Muscle layer of duodenum (tissue), 2 donors: ENCODE measurements around the gene PLAC1.

ENCODE experiments used
- H3K27ac ChIP-seq: one replicate; pipeline ENCODE4 v1.7.0; 2013; ENCODE audit warnings: mild to moderate bottlenecking, low read length
- H3K27me3 ChIP-seq: one replicate; pipeline ENCODE4 v1.7.0; 2013; ENCODE audit warnings: low read depth, mild to moderate bottlenecking, control low read depth, low read length
- H3K36me3 ChIP-seq, 2 donors: one replicate each; pipeline ENCODE4 v1.7.0; 2013; ENCODE audit warnings: low read length in 2 of 2, control low read depth in 1 of 2, mild to moderate bottlenecking in 1 of 2; ENCODE audit not compliant: insufficient read depth in 2 of 2, control insufficient read depth in 1 of 2
- H3K4me1 ChIP-seq, 2 donors: one replicate each; pipeline ENCODE4 v1.7.0; 2013; ENCODE audit warnings: low read length in 2 of 2, mild to moderate bottlenecking in 2 of 2, control low read depth in 1 of 2, moderate library complexity in 1 of 2; ENCODE audit not compliant: insufficient read depth in 2 of 2, control insufficient read depth in 1 of 2
- H3K4me3 ChIP-seq, 2 donors: one replicate each; pipeline ENCODE4 v1.7.0; 2013; ENCODE audit warnings: low read length in 2 of 2, low read depth in 1 of 2, mild to moderate bottlenecking in 1 of 2
- H3K9me3 ChIP-seq, 2 donors: one replicate each; pipeline ENCODE4 v1.7.0; 2013; ENCODE audit warnings: low read length in 2 of 2, control low read depth in 1 of 2, mild to moderate bottlenecking in 1 of 2; ENCODE audit not compliant: control insufficient read depth in 1 of 2
- donor health status: healthy.

Gene PLAC1

DNA sequence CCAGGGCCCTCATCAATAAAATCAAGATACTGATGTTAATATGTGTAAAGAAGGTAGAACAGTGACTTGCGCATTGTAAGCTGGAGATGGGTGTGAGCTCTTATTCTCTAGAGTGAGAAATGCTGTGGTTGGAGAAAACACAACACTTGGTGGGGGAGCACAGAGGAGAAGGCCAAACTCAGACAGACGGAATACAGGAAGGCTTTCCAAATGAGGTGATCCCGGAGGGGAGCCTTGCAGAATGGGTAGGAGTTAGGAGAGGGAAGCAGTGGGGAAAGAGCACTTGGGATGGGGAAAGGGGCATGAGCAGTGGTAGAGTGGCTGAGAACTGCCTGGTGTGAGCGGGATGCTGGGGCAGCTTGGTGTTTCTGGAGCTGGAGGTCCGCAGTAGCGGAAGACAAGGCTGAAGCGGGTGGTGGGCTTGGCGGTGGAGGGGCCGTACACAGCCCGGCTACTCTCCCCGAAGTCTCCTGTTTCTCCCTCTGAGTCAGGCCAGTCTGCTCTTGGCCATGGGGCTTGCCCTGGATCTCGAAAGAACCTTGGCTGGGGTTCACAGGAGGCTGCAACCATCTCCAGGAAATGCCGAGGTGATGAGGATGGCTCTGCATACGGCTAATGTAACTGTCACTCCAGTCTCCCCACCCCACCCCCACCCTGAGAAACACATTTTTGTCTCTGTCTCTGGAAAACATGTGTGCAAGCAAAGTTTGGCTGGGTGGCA, 11.3 kb upstream of the PLAC1 start:
- H3K4me3 ChIP-seq, result no peak overlapping the region
- H3K27ac ChIP-seq, result no peak overlapping the region
- no peaks in the 10 kb centered on the region for H3K36me3 ChIP-seq
- H3K27me3 ChIP-seq, result no peaks in the 10 kb centered on the region
- no peaks in the 10 kb centered on the region for H3K9me3 ChIP-seq
- no peaks in the 10 kb centered on the region for H3K4me1 ChIP-seq

DNA sequence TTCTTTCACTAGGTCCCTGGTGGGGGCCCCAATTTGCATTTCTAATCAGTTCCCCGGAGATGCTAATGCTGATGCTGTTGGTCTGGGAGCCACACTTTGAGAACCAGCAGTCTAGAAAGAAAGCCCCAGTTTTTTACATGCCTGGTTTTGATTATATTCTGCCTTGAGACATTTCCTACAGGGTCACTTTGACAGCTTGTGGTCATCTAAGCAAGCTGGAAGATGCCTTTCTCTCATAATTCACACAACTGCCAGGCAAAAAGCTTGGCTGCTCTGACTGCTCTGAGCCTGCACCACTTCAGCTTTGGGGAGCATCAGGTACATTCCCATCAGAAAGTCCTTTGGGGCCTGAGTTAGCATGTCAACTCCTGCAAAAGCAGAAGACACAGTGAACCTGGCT, 5.9 kb upstream of the PLAC1 start:
- Histone ChIP-seq H3K27ac (no peak overlapping the region), H3K9me3 (no peaks in the 10 kb centered on the region), H3K4me3 (no peak overlapping the region), H3K36me3 (no peaks in the 10 kb centered on the region), H3K4me1 (no peaks in the 10 kb centered on the region), H3K27me3 (no peaks in the 10 kb centered on the region)

DNA sequence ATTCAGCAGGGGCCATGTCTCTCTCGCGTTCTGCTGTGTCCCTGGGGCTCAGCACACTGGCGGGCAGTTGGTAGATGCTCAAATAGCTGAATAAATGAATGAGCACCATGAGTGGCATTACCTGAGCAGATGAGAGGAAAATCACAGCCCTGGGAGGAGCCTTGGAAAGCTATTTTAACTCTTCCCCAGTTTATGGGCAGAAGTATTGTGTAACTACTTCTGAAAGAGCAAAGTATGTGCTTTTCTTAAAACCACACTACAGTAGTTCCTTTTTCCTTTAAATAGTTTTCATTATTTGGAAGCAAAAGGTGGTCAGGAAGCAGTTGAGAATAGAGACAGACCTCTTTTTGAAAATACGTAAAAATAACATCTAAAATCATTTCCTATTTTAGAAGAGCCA, 3.0 kb upstream of the PLAC1 start:
- H3K9me3 ChIP-seq, result no peaks in the 10 kb centered on the region
- no peaks in the 10 kb centered on the region for H3K36me3 ChIP-seq
- no peaks in the 10 kb centered on the region for H3K4me1 ChIP-seq
- no peak overlapping the region for H3K4me3 ChIP-seq
- H3K27me3 ChIP-seq, result no peaks in the 10 kb centered on the region
- H3K27ac ChIP-seq, result no peak overlapping the region

DNA sequence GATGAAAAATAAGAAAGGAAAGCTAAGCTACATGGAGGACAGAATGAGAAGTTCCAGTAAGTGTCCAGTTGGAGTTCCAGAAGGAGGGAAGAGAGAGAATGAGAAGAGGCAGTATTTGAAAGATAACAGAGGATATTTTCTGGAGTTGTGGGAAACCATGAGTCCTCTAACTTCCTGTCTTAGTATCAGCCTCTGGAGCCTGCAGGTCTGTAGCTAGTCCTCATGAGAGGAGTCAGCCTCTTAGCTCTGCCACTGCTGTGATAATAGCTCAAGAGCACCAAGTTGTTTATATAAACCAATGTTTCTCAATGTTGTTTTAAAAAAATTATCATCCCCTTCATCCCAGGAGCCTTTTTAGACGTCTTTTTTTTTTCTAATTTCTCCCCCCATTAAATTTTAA, 2.4 kb upstream of the PLAC1 start:
- no peaks in the 10 kb centered on the region for H3K27me3 ChIP-seq
- no peaks in the 10 kb centered on the region for H3K4me1 ChIP-seq
- H3K27ac ChIP-seq, result no peak overlapping the region
- H3K9me3 ChIP-seq, result no peaks in the 10 kb centered on the region
- no peak overlapping the region for H3K4me3 ChIP-seq
- no peaks in the 10 kb centered on the region for H3K36me3 ChIP-seq

DNA sequence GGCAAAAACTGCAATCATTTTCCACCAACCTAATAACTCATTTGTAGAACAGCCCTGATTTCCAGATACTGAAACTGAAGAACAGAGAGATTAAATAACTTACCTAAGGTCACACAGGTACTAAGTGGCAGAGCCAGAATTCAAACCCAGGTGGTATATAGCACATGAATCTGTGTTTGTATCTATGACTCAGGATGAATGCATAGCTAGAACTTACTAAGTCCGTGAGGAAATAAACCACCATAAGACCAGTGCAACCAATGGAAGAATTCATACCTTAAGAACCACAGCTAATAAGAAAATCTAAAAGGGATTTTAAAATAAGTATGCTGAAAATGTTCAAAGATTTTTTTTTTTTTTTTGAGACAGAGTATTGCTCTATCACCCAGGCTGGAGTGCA, 1.5 kb upstream of the PLAC1 start:
- no peaks in the 10 kb centered on the region for H3K4me1 ChIP-seq
- H3K36me3 ChIP-seq, result no peaks in the 10 kb centered on the region
- H3K27me3 ChIP-seq, result no peaks in the 10 kb centered on the region
- H3K27ac ChIP-seq, result no peak overlapping the region
- H3K4me3 ChIP-seq, result no peak overlapping the region
- H3K9me3 ChIP-seq, result no peaks in the 10 kb centered on the region

DNA sequence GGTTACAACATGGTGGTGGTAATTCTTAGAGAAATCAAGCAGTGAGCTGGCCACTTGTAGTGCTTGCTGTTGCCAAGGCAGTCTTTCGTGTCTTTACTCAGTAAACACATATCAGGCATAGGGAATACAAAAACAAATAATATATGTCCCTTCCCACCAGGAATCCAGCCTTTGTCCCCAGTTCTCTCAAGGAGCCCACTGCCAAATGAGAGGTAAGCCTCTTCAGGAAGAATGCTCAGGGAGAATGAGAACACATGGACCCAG, 421 bp upstream of the PLAC1 start:
- H3K4me3 ChIP-seq, result no peak overlapping the region
- no peaks in the 10 kb centered on the region for H3K27me3 ChIP-seq
- no peaks in the 10 kb centered on the region for H3K36me3 ChIP-seq
- no peaks in the 10 kb centered on the region for H3K4me1 ChIP-seq
- H3K27ac ChIP-seq, result no peak overlapping the region
- no peaks in the 10 kb centered on the region for H3K9me3 ChIP-seq

DNA sequence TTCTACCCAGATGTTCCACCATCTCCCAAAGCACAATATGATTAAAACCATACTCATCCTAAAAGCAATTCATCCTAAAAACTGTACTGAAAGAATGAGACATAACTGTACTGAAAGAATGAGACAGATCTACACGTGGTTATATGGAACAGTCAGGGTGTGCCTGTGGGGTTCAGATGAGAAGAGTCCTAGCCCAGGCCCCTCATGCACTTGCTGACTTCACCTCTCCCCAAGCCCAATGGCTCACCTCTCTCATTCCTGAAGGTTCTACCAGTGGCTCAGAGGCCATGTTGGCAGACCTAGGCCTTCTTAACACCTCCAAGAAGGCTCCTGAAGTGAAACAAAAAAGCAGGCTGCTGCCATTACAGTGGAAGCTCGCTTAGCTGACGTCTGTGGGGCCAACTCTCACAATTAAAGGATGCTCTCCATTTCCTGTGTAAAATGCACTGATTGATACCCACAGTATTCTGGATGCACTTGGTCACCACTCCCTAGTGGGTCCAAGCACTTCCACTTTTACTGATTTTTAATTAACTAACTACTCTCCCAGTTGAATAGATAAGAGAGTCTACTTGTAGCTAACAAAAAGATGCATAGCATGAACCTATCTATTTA, 3.8 kb downstream of the PLAC1 start:
- no peak overlapping the region for H3K4me3 ChIP-seq
- no peaks in the 10 kb centered on the region for H3K27me3 ChIP-seq
- H3K36me3 ChIP-seq, result no peaks in the 10 kb centered on the region
- H3K4me1 ChIP-seq, result no peaks in the 10 kb centered on the region
- no peaks in the 10 kb centered on the region for H3K9me3 ChIP-seq
- H3K27ac ChIP-seq, result no peak overlapping the region

DNA sequence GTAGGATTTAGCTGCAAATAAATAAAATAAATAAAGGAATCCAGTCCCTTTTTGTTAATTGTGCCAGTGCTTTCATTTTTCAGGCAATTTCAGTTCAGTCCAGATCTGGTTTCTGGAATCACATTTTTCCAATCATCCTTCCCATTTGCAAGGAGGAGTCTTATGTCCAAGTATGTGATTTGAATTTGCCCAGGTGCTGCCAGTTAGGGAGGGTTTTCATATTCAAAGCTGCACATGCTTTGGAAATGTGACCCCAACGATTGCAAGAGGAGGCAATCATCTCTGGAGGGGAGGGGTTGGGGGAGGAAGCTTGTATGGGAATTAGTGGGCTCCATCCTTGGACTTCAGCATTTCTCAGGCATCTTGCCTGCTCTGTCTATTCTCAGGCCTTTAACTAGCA, 4.4 kb downstream of the PLAC1 start:
- no peaks in the 10 kb centered on the region for H3K4me1 ChIP-seq
- no peaks in the 10 kb centered on the region for H3K36me3 ChIP-seq
- H3K27me3 ChIP-seq, result no peaks in the 10 kb centered on the region
- H3K9me3 ChIP-seq, result no peaks in the 10 kb centered on the region
- H3K27ac ChIP-seq, result no peak overlapping the region
- no peak overlapping the region for H3K4me3 ChIP-seq

DNA sequence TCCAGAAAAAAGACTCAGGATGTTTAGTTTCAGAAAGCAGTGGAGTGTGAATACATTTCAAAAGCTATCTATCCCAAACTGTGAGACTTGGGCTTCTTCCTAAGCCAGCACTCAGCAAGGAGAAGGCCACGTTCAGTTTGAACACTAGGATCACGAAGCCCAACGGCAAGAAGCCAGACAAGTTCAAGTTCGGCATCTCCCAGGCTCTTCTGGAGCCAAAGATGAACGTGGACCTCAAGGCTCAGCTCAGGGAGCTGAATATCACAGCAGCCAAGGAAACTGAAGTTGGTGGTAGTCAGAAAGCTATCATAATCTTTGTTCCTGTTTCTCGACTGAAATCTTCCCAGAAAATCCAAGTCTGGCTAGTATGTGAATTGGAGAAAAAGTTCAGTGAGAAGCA, 7.6 kb downstream of the PLAC1 start:
- Histone ChIP-seq H3K27ac (no peak overlapping the region), H3K9me3 (no peaks in the 10 kb centered on the region), H3K27me3 (no peaks in the 10 kb centered on the region), H3K4me3 (no peak overlapping the region), H3K36me3 (no peaks in the 10 kb centered on the region), H3K4me1 (no peaks in the 10 kb centered on the region)

DNA sequence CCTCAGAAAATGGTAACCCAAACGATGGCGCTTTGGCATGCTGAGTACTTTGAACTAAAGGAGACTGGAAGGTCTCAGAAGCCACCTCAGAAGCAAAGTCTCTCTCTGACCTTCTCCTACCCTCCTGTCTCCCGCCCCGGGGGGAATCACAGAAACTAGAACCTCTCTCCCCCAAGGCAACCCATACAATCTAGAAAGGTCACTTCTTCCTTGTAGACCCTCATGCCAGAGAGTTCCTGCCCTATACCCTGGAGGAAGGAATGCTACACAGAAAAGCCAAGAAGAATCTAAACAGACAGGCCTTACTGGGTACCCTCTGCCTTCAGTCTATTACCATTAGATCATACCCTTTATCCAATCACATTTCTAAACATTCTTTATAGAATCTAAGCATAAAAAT, 8.5 kb downstream of the PLAC1 start:
- Histone ChIP-seq H3K27me3 (no peaks in the 10 kb centered on the region), H3K27ac (no peak overlapping the region)

DNA sequence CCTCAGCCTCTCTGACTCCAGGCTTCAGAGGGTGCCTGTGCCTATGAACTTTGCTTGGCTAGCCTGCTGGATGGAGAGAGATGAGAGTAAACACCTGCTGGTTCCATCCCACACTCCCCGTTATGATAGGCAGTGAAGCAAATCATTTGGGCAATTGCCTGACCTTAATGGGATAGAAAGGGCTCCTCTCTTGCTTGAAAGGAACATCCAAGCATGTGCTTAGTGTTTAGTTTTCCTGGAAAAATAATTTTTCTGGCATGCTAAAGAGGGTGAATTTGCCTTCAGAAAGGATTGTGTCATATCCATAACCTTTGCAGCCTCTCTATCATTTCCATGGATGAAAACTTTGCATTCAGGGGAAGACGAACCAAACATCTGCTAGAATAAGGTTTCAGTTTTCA, 10.8 kb downstream of the PLAC1 start:
- H3K4me3 ChIP-seq, result no peak overlapping the region
- H3K4me1 ChIP-seq, result no peaks in the 10 kb centered on the region
- H3K9me3 ChIP-seq, result no peaks in the 10 kb centered on the region
- no peaks in the 10 kb centered on the region for H3K36me3 ChIP-seq
- no peak overlapping the region for H3K27ac ChIP-seq
- H3K27me3 ChIP-seq, result no peaks in the 10 kb centered on the region

More for the DNA sequence above, 8.5 kb downstream of the PLAC1 start:
- Histone ChIP-seq H3K36me3 (no peaks in the 10 kb centered on the region), H3K4me3 (no peak overlapping the region), H3K4me1 (no peaks in the 10 kb centered on the region), H3K9me3 (no peaks in the 10 kb centered on the region)

DNA sequence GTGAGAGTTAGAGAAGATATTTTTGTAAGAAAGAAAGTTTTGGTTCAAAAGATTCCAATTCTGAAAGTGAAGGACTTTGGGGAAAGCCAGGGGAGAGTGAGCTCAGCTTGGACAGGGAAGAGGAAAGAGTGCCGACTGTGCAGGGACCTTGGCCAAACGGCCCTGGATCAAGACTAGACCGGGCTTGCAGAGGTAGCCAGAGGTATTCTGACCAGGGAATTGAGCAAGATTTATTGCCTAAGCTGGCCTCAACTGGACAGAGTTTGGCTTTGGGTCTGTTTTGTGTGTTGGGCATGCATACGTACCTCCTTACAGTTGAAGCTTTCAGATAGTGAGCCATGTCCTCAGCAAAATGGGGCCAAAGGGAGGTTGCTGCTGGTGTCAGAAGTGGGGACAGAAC, 11.6 kb downstream of the PLAC1 start:
- H3K4me3 ChIP-seq, result no peak overlapping the region
- no peaks in the 10 kb centered on the region for H3K9me3 ChIP-seq
- H3K27ac ChIP-seq, result no peak overlapping the region
- no peaks in the 10 kb centered on the region for H3K36me3 ChIP-seq
- H3K4me1 ChIP-seq, result no peaks in the 10 kb centered on the region
- H3K27me3 ChIP-seq, result no peaks in the 10 kb centered on the region
